Epithelial cell of proximal tubule (primary cell): ENCODE results near the gene FTO. TPM values are rescaled to one million over a fixed set of nuclear protein-coding genes. Genes with fewer than 3 reads are reported as not detected.

ENCODE experiments used
- DNase-seq: peaks from one replicate; pipeline ENCODE4 v3.0.0-alpha.2; 2011; ENCODE audit warnings: low read depth
- H3K4me3 ChIP-seq: 2 replicates; pipeline ENCODE4 v1.5.1; 2011; ENCODE audit warnings: low read depth, mild to moderate bottlenecking, low read length
- total RNA-seq: library from RNA; depleted of rRNA; stranded (reverse); fragments of >200 nt; gene quantifications from 2 replicates; pipeline ENCODE4 v1.2.3, GENCODE V29; 2015
- TF ChIP-seq, protein P1 (sequence below): conservative IDR thresholded peaks from 2 replicates; pipeline ENCODE4 v1.5.1; 2012; ENCODE audit warnings: low read depth, mild to moderate bottlenecking, low read length

The FTO gene
- total RNA-seq, 1 donor from 2014 or later: 62.7 TPM

- DNase-seq: no peak
- no peak overlapping the region for H3K4me3 ChIP-seq
- TF ChIP-seq, protein P1, sequence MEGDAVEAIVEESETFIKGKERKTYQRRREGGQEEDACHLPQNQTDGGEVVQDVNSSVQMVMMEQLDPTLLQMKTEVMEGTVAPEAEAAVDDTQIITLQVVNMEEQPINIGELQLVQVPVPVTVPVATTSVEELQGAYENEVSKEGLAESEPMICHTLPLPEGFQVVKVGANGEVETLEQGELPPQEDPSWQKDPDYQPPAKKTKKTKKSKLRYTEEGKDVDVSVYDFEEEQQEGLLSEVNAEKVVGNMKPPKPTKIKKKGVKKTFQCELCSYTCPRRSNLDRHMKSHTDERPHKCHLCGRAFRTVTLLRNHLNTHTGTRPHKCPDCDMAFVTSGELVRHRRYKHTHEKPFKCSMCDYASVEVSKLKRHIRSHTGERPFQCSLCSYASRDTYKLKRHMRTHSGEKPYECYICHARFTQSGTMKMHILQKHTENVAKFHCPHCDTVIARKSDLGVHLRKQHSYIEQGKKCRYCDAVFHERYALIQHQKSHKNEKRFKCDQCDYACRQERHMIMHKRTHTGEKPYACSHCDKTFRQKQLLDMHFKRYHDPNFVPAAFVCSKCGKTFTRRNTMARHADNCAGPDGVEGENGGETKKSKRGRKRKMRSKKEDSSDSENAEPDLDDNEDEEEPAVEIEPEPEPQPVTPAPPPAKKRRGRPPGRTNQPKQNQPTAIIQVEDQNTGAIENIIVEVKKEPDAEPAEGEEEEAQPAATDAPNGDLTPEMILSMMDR: no peak
Observed at GRCh38 chr16:54200161-54200534, 496.2 kb downstream of the FTO start.

GRCh38 chr16:54200720-54201119 lies 496.8 kb downstream of the FTO start:
- H3K4me3 ChIP-seq: no peak overlapping the region
- DNase-seq: no peak
- TF ChIP-seq, protein P1: no peak

GRCh38 chr16:54201200-54201599 lies 497.2 kb downstream of the FTO start:
- TF ChIP-seq, protein P1: no peak
- DNase-seq: no peak

More at GRCh38 chr16:54201200-54201599, 497.2 kb downstream of the FTO start:
- H3K4me3 ChIP-seq: no peak overlapping the region

Other genes with a start within 250 kb of the FTO start
- 16.9 and 20.5 TPM in 2 replicates for gene AKTIP, start 200.9 kb upstream of the FTO start, total RNA-seq
- gene RPGRIP1L, start 297 bp upstream of the FTO start, total RNA-seq: 7.9 and 11.3 TPM in 2 replicates